Epithelial cell of prostate (primary cell): ENCODE data around the gene SCUBE2.
"Not testable (repeated sequence)": the region's sequence is repeated elsewhere in the genome, so short reads cannot be mapped to it uniquely, and the experiment has no call there.

Experiments
- DNase-seq: peaks from one replicate; pipeline ENCODE4 v3.0.0-alpha.2; 2011; ENCODE audit warnings: low read depth, low spot score
- H3K27ac ChIP-seq: fragments of 450-650 bp; 2 replicates; pipeline ENCODE4 v1.5.1; 2017; ENCODE audit warnings: mild to moderate bottlenecking

SCUBE2 gene

GRCh38 chr11:9109858-9110731, 18.7 kb upstream of the SCUBE2 start:
- DNase-seq = no peak
- H3K27ac ChIP-seq = no peak overlapping the region

GRCh38 chr11:9104580-9104979, 13.2 kb upstream of the SCUBE2 start:
- no peak overlapping the region for H3K27ac ChIP-seq
- no peak for DNase-seq

GRCh38 chr11:9103542-9104276, 12.3 kb upstream of the SCUBE2 start:
- H3K27ac ChIP-seq = no peak overlapping the region
- DNase-seq = no peak

DNA sequence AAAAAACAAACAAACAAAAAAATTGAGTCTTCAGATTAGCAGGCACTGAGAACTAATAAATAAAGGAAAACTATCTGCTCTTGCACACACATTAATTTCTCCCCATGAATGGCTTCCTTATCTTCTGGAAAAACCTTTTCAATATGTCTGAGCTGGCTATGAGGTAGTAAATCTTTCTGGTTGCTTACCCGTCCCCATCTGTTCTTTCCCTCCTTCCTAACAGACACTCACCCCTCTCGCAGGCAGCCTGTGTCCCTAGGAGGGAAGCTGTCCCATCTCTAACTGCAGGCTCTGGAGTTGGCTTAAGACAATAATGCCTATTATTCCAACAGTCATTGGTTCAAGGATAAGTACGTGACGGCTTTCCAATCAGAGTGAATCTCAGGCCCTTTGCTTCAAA, 8.2 kb upstream of the SCUBE2 start:
- no peak overlapping the region for H3K27ac ChIP-seq
- no peak for DNase-seq

GRCh38 chr11:9098455-9098854, 7.1 kb upstream of the SCUBE2 start:
- not testable (repeated sequence) for DNase-seq, H3K27ac ChIP-seq

DNA sequence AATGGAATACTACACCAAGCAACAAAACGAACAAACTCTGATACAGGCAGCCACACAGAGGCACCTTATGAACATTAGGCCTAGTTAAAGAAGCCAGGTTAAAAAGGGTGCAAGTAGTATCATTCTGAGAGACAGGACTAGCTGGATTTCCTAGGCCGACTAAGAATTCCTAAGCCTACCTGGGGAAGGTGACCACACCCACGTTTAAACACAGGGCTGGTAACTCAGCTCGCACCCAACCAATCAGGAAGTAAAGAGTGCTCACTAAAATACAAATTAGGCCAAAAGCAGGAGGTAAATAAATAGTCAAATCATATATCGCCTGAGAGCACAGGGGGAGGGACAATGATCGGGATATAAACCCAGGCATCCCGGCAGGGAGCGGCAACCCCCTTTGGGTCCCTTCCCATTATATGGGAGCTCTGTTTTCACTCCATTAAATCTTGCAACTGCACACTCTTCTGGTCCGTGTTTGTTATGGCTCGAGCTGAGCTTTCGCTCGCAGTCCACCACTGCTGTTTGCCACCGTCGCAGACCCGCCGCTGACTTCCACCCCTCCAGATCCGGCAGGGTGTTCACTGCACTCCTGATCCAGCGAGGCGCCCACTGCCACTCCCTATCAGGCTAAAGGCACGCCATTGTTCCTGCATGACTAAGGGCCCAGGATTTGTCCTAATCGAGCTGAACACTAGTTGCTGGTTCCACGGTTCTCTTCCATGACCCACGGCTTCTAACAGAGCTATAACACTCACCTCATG, 6.0 kb upstream of the SCUBE2 start:
- H3K27ac ChIP-seq, DNase-seq: not testable (repeated sequence)

DNA sequence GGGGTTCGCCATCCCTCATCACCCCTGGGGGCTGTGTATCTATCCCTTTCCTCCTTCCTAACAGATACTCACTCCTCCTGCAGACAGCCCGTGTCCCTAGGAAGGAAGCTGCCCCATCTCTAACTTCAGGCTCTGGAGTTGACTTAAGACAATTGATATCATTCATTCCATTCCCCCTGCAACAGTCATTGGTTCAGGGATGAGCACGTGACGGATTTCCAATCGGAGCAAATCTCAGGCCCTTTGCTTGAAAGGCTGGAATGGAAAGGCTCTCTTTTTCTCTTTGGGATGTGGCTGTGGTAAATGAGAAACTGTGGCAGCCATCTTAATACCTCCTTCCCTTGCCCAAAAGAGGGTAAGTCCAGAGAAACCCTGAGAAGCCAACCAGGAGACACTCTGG, 5.0 kb upstream of the SCUBE2 start:
- DNase-seq = no peak

DNA sequence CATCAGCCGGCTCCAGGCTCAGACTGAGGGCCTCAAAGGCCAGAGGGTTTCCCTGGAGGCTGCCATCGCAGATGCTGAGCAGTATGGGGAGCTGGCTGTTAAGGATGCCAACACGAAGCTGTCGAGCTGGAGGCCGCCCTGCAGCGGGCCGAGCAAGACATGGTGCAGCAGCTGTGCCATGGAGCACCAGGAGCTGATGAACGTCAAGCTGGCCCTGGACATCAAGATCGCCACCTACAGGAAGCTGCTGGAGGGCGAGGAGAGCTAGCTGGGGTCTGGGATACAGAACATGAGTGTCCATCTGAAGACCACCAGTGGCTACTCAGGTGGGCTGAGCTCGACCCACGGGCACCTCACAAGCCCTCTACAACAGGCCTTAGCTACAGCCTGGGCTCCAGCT, 4.0 kb upstream of the SCUBE2 start:
- DNase-seq = no peak
- no peak overlapping the region for H3K27ac ChIP-seq

More for the DNA sequence above, 5.0 kb upstream of the SCUBE2 start:
- no peak overlapping the region for H3K27ac ChIP-seq

DNA sequence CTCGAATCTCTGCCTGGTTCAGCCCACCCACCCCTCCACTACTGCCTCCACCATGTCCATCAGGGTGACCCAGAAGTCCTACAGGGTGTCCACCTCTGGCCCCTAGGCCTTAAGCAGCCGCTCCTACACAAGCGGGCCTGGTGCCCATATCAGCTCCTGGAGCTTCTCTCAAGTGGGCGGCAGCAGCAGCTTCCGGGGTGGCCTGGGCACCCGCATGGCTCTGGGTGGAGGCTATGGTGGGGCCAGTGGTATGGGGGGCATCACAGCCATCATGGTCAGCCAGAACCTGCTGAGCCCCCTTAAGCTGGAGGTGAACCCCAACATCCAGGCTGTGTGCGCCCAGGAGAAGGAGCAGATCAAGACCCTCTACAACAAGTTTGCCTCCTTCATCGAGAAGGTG, 3.0 kb upstream of the SCUBE2 start:
- no peak for DNase-seq
- no peak overlapping the region for H3K27ac ChIP-seq

GRCh38 chr11:9092853-9093778, 1.7 kb upstream of the SCUBE2 start:
- no peak overlapping the region for H3K27ac ChIP-seq
- DNase-seq = no peak

DNA sequence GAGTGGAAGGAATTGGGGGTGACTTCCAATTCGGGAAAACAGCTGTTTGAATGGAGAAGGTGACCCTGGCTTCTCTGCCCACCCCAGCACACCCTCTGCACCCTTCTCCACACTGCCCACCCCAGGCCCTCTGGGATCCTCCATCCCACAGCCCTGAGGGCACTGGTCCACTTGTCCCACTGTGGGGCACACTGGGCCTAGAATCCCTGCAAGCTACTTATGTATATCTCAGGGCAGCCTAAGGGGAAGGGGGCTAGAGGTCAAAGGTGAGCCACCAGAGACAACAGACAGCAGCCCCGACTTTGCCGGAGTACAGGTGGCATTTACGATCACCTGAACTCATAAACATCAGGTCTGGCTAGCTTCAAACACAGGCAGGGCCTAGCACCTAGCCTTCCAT, 673 bp upstream of the SCUBE2 start:
- no peak for DNase-seq
- no peak overlapping the region for H3K27ac ChIP-seq

GRCh38 chr11:9090488-9091043, 833 bp downstream of the SCUBE2 start:
- H3K27ac ChIP-seq = no peak overlapping the region
- DNase-seq = no peak

DNA sequence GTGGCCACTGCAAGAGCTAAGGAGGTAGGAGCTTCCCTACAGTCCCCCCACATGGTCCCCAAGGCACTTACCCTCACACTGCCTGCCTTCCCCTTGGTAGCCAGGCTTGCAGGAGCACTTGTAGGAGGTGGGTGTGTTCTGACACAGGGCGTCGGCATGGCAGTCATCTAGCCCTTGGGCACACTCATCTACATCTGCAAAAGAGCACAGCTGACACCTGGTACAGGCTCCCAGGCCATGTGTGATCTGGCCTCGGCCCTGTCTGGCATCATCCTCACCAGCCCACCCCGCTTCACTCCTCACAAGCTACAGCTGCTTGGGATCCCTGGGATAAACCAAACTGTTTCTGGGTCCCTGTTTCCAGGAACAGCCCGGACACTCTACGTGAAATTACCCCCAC, 1.8 kb downstream of the SCUBE2 start:
- H3K27ac ChIP-seq = no peak overlapping the region
- no peak for DNase-seq

DNA sequence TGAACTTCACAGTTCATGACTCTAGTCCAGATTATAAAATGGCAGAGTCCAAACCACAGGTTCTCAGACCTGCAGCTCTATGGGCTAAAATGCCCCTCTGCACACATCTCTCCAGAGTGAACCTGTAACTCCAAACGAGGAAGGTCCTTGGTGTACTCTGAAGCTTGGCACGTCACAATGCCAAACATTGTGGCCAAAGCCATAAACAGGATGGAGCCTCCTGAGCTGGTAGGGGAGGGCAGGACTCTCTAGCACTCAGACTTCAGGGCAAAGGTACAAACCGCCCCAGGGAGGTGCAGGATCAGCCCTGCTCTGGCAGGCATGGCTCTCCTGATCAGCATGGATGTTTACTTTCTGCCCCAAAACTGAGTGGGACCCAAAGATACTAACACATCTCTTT, 2.3 kb downstream of the SCUBE2 start:
- H3K27ac ChIP-seq = no peak overlapping the region

DNA sequence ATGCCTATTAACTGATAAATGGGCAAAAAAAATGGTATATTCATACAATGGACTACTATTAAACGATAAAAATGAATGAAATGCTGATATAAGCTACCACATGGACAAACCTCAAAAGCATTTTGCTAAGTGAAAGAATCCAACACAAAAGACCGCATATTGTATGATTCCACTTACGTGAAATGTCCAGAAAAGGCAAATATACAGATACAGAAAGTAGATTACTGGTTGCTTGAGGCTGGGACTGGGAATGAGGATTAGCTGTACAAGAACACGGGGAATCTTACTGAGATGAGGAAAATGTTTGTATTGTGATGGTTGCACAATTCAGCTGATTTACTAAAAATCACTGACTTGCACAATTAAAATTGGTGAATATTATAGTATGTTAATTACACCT, 8.8 kb downstream of the SCUBE2 start:
- H3K27ac ChIP-seq = no peak overlapping the region
- DNase-seq = no peak

More for the DNA sequence above, 2.3 kb downstream of the SCUBE2 start:
- no peak for DNase-seq

- no peak for DNase-seq
- H3K27ac ChIP-seq = no peak overlapping the region
Measured at GRCh38 chr11:9081153-9081552, 10.2 kb downstream of the SCUBE2 start.

GRCh38 chr11:9078113-9079086, 13.0 kb downstream of the SCUBE2 start:
- H3K27ac ChIP-seq = no peak overlapping the region
- no peak for DNase-seq

DNA sequence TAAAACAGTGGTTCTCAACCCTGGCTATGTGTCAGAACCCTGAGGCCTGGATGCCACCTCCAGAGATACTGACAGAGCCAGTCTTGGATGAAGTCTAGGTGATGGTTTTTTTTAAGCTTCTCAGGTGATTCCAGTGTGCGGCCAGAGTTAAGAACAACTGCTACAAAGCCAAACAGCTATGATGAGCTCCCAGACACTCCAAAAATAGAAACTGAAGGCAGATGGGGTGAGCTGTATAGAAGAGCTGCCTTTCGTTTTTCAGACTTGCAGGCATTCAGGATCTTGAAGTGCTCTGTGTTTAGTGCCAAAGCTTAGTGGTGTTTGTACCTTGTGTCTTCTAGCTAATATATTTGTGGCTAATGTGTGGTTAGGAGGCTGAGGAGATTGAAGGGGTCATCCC, 14.2 kb downstream of the SCUBE2 start:
- DNase-seq = no peak
- no peak overlapping the region for H3K27ac ChIP-seq
